NCI-H446 (cell line): ENCODE results near the gene LRRC46.

ENCODE experiments used
- DNase-seq, 2 experiments: peaks; one replicate each; lab custom pipeline; 2025; lab: John Stamatoyannopoulos, UW

LRRC46 gene

DNA sequence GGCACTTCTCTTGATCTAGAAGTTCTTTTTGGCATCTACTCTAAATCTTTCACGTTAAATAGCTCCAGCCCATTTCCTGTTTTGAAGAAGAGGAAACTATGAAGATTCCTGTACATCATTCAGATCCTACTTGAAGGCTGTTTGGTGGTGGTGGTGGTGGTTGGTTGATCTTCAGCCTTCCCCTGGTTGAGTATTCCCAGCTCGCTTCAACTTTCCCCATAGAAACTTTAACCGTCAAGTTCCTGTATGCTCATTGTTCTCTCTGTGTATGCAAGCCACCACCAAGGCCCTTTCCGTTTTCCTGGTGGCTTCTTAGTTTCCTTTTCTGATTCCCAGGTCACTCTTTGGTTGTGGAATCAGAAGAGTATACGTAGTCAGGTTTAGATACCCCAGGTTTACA lies 3.3 kb downstream of the LRRC46 start:
- no peak for DNase-seq

DNA sequence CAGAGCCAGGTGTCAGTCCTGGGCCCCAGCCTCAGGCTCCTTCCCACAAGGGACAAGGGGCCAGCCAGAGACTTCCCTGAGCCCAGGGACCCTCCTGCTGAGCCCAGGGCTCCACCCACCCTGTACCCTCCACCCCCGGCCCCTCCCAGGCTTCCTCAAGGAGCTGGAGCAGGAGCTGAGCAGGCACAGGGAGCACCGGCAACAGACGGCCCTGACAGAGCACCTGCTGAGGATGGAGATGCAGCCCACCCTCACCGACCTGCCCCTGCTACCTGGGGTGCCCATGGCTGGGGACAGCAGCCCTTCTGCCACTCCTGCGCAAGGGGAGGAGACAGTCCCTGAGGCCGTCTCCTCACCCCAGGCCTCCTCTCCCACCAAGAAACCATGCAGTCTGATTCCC lies 5.1 kb downstream of the LRRC46 start:
- DNase-seq, result no peak

DNA sequence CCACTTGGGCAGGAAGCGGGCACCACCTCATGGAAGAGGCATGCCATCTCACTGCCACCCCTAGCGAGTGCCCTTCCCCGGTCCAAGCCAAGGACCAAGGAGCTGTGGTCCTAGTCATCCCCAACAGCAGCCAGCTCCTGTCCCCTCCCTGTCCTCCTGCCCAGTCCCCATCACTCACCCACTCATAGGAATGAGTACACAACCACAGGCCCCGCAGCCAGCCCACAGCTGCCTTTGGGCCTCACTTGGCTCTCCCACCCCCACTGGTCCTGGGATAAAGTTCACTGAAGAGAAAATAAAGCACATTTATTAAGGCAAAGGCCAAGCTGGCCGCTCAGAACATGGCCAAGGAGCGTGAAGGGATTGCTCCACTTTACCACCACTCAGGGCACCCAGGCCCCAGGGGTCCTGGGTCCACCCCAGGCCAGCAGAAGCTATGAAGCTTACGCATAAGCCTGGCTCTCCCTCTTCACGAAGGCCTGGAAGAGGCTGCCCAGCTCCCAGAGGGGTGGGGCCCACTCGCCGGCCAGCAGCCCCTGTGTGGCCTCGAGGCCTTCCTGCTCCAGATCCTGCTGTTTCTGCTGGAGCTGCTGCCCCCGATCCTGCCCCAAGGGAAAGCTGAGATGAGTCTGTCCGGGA lies 6.0 kb downstream of the LRRC46 start:
- DNase-seq, result no peak

DNA sequence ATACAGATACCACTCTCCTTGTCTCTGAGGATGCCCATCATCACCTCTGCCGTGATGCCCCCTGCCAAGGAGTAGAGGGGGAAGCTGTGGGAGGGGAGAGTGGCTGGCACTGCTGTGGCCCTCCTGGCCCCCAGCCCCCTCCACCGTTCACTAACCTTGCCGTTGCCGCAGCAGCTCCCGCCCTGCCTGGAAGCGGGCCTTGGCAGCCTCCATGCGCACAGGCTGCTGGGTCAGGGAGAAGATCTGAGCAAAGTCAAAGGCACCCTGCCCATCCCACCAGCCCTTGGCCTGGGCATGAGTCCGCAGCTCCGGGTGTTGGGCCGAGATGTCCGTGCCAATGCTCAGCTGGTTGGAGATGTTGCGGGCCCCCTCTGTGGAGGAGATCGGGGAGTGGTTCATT lies 7.2 kb downstream of the LRRC46 start:
- no peak for DNase-seq

DNA sequence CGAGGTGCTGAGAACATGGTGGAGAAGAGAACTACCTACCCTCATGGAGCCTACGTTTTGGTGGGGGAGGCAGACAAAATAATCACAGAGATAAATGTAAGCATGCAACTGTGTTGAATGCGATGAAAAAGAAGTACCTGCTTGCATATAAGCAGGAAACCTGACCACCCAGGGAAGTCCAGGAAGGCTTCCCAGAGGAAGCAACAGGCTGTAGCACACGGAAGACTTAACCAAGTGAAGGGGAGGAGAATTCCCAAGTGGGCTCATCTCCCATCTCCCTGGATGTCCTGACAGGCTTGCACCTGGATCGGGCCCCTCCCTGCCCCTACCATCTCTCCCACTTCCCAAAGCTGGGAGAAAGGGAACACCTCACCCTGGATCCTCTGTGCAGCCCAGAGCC lies 7.6 kb downstream of the LRRC46 start:
- no peak for DNase-seq

DNA sequence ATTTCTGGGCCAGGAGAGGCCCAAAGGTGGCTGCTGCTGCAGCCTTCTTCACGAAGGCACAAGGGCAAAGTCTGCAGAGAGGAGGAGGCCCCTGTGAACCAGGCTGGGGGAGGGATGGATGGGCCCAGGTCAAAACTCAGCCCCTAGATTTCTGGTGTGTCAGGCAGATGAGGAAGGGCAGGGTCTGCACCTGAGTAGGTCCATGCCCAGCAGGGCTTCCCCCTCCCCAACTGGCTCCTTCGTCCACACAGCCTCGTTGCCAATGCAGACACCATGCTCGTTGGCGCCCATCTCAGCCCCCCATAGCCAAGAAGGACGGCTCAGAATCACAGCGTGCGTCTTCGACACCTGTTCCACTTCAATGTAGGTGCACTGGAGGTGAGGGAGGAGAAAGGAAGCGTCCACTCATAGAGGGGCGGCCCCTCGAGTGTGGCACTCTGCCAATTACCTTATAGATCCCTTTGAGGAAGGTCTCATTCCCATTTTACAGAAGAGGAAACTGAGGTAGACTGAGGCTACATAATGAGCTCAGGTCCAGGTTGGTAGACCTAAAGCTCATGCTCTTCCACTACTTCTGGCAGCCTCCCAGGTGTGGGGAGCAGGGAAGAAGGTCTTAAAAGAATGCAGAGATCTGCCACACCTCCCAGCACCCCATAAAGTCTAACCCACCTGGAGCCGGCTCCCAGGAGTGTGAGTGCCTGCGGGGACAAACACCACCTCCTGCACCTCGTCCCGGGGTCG lies 8.7 kb downstream of the LRRC46 start:
- DNase-seq, result no peak

DNA sequence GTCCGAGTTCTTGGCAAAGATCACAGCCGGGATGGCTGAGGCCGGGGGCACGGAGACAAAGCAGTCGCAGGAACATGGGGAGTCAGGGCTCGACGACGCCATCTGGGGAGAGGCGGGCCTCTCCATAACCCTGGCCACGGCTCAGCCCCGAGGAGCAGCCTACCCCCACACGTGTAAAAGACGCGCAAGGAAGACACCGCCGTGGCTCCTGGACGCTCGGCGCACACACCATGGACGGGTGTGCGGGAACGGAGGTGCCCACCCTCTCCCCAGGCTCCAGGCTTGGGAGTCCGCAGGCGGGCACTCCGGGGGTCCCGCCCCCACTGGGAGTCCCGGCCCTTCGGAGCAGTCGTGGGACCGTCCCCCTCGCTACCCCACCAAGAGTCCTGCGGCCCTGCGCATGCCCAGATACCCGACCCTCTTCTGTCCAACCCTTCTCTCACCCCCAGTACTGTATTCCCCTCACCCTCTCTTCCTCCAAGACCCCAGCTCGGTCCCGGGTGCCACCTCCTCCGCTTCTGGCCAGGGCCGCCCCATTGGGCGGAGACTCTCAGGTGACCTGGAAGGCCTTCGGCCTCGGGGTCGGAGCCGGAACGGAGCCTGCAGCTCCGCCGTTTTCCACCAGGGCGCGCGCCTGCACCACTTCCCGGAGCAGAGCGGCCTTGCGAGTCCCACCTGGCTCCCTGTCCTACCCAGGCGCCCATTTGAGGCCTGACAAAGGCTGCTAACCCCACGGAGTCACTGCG lies 9.4 kb downstream of the LRRC46 start, which contains the start of gene SCRN2:
SCRN2 (minus strand) TSS at position 532 of the 746 bp plus-strand sequence; CDS start at position 102, 430 bp downstream.
- DNase-seq, result peak; percentile 57 to 86

DNA sequence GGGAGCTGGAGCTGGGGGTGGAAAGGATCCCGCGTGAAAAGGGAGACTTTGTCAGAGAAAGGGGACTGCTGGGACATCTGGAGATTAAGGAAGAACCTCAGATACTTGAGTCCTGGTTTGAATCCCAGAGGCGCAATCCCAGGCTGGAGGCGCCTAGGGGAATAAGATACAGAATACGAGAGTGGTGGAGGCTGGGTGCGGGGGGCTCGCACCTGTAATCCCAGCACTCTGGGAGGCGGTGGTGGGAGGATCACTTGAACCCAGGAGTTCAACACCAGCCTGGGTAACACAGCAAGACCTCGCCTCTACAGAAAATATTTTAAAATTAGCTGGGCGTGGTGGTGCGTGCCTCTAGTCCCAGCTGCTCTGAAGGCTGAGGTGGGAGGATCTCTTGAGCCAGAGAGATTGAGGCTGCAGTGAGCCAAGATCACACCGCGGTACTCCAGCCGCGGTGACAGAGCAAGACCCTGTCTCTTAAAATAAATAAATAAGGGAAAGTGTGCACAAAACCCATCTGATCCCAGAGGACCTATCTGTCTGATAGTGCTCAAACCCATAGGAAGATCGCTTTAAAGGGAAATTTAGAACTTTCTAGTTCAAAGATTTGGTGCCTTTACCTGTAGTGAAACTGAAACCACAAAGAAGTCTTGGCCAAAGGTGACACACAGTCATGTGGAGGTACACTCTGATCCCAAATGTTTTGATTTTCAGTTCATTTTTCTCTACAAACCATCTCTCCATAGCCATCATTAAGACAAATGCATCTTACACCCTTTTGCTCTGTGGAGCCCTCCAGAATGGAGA lies 10.2 kb downstream of the LRRC46 start:
- no peak for DNase-seq

DNA sequence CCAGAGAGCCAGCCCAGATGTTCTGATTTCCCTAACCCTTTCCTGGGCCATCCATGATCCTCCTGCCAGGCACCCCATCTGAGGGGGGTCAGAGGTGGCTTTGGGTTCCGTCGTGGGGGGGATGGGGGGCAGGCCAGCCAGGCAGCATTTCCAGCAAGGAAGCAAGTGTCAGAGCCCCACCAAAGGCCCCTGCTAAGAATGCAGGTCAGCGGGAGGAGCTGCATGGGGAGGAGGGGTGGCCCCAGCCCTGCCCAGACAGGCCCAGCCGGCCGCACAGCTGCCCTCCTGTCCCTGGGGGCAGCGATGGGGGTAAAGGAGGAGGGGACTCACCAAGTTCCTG lies 11.9 kb downstream of the LRRC46 start:
- no peak for DNase-seq

DNA sequence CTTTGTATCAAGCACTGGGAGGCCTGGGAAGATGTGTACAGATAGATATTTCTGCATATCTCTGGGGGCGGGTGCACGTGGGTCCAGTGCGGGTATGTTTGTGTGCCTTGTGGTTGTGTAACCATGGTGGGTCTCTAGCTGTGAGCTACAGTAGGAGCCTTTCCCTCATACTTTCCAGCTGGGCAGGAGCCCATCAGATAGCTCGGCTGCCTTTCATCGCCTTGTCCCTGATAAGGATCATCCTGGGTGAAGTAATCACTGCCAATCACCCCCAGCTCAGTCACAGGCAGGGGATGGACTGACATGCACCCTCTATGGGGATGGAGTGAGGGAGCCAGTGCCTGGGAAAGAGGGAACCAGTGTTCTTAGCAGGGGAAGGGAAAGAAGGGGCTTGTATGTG lies 12.8 kb downstream of the LRRC46 start:
- DNase-seq, result no peak

DNA sequence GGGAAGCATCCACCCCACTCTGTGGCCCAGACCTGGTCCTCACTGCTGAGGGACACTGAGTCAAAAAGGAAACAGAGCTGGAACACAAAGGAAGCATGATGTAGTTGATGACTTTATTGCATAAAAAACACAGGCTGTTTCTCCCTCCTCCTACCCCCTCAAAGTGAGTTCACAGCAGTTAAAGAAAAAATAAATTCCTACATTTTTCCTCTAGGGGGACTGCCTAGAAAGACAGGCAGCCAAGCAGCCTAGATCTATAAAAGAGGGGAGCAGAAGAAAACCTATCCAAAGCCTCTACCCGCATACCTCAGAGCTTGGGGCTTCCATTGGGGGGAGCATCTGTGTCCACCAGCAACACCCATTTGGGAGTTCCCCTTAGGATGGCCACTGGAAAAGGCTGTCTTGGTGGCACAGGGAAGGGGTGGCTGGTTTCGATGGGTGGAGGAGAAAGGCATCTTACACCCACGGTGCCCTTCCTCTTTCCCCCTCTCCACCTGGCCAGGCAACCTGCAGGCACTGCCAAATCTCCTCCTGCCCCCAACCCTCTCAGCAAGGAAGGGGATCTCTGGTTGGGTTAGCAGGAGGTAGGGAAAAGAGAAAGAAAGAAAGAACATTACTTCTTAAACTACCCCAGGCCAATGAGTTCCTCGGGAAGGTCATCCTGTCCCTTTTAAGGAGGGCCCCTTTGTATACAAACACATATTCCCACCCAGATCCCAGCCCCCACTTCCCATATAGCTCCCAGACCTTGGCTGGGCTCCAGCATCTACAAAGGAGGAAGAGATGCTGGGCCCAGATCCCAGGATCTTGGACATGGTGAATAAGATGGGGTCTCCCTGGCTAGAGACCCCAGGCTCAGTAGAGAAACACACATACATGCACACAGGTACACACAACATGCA lies 13.6 kb downstream of the LRRC46 start:
- no peak for DNase-seq

DNA sequence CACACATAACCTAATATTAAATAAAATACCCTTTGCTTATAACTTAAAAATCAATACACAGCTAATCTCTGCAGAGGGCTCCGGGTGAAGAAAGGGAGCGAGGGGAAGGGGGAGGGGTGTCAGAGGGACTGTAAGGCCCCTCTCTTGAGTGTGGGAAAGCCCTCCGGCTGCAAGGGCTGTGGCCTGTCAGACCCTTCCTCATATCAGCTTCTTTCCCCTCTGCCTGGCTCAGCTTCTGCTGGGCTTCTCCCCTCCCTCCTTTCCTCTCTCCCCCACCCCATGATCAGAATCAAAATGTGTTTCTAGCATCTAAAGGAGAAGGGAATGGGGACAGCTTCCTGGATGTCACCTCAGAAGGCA lies 14.2 kb downstream of the LRRC46 start:
- no peak for DNase-seq

DNA sequence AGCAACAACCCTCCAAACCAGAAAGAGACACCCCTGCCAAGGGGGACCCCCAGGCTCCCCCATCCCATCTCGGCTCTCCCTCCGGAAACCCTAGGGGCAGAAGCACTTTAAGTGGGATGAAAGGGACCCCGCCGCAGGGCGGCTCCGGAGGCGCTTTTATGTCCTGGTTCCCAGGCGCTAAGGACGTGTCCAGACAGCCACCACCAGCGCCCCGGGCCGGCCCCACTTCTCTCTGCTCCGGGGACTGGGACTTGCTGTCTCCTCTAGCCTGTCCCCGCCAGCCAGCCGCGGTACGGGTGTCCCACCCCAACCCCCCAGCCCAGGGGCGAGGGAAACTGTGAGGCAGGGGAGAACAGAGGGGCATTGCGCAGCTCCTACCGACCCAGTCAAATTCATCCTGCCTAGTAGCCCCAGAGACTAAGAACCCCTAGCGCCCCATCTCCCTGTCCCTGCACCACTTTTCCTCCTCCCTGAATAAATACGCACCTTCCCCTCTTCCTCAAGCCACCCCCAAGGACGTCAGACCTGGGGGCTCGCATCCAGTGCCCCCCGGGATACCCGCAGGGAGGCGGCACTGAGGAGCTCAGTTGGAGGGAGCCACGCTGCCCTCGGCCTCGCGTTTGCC lies 15.4 kb downstream of the LRRC46 start:
- DNase-seq, result no peak

DNA sequence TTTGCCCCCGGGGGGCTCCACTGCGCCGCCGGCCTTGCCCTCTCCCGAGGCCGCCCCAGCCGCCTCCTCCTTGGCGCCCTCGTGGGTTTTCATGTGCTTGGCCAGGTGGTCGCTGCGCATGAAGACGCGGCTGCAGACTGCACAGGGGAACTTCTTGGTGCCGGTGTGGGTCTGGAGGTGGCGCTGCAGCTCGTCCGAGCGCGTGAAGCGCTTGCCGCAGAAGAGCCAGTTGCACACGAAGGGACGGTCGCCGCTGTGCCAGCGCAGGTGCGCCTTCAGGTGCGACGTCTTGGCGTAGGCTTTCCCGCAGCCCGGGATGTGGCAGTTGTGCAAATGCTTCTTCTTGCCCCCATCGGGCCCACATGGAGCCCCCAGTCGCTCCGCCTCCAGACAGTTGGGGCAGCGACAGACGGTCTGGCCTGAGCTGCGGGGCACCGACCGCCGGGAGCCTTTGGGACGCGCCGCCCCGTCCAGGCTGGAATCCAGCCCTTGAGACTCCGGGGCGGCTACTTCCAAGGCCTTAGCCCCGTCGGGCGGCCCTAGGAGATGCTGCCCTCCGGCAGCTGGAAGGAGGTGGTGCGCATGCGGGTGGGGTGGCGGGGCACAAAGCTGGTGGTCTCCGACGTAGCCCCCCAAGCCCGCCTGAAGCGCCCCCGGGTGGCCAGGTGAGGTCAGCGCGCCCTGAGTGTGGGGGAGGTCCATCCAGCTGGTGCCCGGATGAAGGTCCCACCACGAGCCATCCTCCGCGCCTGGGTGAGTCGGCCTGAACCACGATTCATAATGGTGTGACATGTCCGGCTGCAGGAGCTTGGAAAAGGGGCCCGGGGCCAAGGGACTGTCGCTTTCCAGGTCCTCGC lies 16.1 kb downstream of the LRRC46 start:
- DNase-seq, result no peak

DNA sequence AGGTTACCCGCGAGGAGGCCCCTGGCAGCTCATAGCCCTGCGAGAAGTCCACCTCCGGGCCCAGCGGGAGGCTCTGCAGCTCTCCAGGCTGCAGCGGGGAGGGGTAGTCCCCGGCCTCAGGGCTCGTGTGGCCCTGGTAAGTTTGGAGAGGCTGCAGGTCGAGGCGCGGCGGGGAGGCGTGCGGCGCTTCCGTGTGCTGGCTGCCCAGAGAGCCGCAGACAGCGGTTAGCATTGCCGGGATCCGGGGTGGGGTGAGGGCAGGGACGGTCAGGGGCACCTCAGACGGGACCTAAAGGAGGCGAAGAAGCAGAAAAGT lies 16.7 kb downstream of the LRRC46 start:
- DNase-seq, result no peak

DNA sequence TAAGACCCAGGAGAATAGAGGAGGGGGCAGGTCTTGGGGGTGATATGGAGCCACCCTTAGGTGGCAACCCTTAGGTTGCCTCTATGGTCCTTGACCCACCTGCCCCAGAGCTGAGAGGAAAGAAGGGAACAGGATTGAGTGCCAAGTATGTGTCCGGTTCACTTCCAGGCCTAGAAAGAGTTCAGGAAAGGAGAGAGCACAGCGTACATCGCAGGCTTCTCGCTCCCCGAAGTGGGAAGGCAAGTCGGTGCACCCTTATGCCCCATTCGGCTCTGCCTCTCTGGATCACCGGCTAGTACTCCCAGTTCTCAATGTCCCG lies 18.9 kb downstream of the LRRC46 start:
- DNase-seq, result no peak

DNA sequence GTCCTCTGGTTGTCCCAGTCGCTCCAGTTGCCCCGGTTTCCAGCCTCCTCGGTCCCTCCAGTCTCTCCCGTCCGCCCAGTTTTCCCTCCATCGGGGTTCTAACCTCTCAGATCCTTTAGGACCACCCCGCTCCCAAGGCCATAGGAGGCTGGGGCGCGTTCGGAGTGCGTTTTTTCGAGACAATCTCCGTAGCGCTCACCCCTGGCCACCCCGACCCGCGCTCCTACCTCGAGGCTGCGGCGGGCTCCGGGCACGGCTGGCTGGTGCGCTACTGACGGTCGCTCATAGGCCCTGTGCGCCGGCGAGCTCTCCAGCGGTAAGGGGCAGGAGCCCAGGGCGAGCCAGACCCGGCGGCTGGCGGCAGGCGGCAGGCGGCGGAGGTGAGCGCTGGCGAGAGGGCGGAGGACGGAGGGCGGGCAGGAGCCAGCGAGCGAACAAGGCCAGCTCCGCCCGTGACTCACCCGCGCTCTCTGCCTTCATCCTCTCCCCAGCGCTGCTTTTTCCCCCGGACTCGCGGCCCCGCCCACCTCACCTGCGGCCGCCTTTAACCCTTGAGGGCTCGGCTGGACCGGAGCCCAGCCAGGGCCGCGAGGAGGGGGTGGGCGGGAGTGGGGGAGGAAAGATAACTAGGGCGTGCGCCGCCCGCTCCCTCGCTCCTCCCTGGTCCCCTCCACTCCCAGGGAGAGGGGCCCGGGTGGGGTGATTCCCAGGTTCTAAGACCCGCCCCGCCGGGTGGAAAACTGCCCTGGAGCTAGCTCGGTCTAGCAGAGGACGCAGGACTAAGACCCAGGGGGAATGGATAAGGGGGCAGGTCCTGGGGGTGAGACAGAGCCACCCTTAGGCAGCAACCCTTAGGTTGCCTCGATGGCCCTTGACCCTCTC lies 19.5 kb downstream of the LRRC46 start, which contains the start of gene SP6:
SP6 (minus strand) TSS at position 472 of the 882 bp plus-strand sequence. CDS start 2,734 bp downstream, outside the sequence.
- DNase-seq, result no peak

DNA sequence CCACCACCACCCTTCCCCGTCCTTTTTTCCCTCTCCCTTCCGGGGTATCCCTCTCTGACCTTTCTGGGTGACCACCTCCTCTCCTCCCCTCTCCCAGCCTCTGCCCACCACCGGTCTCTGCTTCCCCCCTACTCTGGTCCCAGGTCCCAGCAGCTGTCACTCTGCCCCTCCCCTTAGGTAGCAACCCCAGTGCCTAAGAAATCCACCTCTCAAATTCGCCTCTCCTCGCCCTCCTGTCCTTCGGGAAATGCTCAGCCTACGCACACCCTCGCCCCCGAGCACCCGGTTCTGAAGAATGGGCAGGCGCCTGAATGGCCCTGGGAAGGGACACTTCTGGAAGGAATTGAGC lies 20.3 kb downstream of the LRRC46 start:
- DNase-seq, result no peak
